SH-SY5Y (cell line): ENCODE results near the gene ITPR3.

Experiments
- GATA2 ChIP-seq: IDR thresholded peaks from 2 replicates; pipeline ENCODE4 v1.6.1; 2011; ENCODE audit warnings: mild to moderate bottlenecking, low read depth, low read length
- GATA3 ChIP-seq: IDR thresholded peaks from 2 replicates; pipeline ENCODE4 v1.6.1; 2011; ENCODE audit warnings: low read depth, mild to moderate bottlenecking, low read length, moderate library complexity

GRCh38 chr6:33725891-33726673 lies 105.0 kb downstream of the ITPR3 start:
- TF ChIP-seq GATA3 (no peak), GATA2 (no peak)
